HG02943 (cell line): ENCODE results near the gene AGFG2.
"Not testable (repeated sequence)": the region's sequence is repeated elsewhere in the genome, so short reads cannot be mapped to it uniquely, and the experiment has no call there.

ENCODE experiments used
- ATAC-seq: cut with Tn5 transposase; IDR thresholded peaks from one replicate; pipeline ENCODE4 v1.9.1; 2021; ENCODE audit warnings: mild to moderate bottlenecking, low read depth, moderate library complexity; ENCODE audit not compliant: unreplicated experiment

Gene AGFG2

DNA sequence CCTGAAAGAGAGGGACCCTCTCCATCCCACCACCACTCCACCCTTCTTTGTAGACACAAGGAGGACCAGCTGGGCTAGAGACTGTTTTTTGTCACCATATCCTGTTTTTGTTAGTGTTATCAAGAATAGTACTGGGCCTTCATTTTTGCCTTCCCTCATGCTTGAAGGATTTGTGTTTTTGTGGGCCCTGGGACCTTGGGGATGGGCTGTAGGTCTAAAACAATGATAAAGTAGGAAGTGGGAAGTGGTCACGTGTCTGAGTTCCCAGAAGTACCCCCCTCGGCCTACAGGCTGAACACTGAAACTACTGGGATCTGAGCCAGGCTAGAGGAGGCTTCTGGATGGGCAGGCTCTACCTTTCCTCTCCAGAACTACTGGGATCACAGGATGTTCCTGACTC lies 8.9 kb downstream of the AGFG2 start:
- no peak for ATAC-seq

- not testable (repeated sequence) for ATAC-seq
These were observed 9.4 kb downstream of the AGFG2 start for GRCh38 chr7:100548446-100548845.

- no peak for ATAC-seq
These were observed 13.5 kb downstream of the AGFG2 start for GRCh38 chr7:100552532-100552931.

GRCh38 chr7:100553032-100553431 lies 14.0 kb downstream of the AGFG2 start:
- ATAC-seq: no peak

DNA sequence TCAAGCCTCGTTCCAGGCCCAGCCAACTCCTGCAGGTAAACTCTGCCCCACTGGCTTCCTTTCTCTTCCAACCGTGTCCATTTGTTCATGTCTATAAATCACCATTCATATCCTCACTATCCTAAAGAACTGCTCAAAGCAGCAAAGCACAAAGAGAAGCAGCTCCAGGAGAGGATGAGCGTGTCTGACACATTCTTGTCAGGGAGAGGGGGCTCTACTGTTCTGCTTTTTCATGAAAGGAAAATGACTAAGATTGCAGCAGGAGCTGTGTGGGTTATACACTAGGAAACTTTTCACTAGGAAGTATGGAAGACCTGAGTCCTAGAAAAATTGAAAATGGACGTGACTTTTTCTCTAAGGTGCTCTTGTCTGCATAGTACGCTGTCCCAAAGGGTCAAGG lies 16.7 kb downstream of the AGFG2 start:
- no peak for ATAC-seq

DNA sequence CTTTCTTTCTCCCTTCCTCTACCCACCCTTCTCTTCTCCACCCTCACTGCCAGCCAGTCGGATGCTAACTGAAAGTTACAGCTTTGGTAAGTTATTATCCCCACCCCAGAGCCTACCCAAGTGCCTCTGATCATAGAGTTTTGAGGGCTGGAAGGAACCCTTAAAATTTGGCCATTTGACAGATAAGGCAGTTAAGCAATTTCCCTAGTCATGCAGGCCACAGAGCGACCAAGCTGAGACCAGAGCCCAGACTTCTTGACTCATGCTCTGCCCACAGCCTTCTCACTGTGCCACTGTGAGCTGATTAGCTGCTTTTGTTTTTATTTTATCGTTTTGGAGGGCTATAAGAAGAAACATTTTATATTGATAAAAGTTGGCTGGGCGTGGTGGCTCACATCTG lies 17.5 kb downstream of the AGFG2 start:
- no peak for ATAC-seq

GRCh38 chr7:100559127-100559526 lies 20.1 kb downstream of the AGFG2 start:
- no peak for ATAC-seq

GRCh38 chr7:100561491-100562194 lies 22.6 kb downstream of the AGFG2 start:
- ATAC-seq: no peak

- ATAC-seq: no peak
These were observed 23.4 kb downstream of the AGFG2 start for GRCh38 chr7:100562195-100563099.

- no peak for ATAC-seq
These were observed 24.1 kb downstream of the AGFG2 start for GRCh38 chr7:100563100-100563564.

GRCh38 chr7:100563809-100564400 lies 24.9 kb downstream of the AGFG2 start:
- no peak for ATAC-seq

DNA sequence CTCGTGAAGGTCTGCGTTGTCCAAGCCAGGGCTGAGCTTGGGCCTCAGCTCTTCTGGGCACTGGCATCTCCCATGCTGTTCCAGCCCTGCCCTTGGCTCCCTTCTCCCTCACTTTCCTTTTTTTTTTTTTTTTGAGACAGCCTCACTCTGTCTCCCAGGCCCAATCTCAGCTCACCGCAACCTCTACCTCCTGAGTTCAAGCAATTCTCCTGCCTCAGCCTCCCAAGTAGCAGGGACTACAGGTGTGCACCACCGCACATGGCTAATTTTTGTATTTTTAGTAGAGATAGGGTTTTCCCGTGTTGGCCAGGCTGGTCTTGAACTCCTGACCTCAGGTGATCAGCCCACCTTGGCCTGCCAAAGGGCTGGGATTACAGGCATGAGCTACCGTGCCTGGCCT lies 25.4 kb downstream of the AGFG2 start:
- not testable (repeated sequence) for ATAC-seq

DNA sequence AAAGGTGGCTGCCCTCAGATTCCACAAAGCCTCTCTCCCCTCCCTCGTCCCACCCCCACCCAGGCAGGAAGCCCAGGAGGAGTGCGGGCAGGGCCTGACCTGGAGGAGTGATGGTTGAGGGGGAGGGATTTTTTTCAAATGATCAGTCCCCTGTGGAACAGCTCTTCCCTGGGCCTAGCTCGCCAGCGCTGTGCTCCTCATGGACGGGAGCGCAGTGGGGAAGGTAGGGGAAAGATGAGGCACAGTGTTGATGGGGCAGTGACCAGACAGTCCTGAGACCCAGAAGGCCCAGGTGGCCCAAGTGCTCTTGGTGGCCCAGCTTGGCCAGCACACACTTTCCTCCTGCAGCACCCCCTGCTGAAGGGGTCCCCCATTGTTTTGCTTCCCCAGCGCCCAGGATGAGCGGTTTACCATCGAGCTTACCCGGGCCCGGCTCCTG lies 26.1 kb downstream of the AGFG2 start:
- ATAC-seq: no peak

DNA sequence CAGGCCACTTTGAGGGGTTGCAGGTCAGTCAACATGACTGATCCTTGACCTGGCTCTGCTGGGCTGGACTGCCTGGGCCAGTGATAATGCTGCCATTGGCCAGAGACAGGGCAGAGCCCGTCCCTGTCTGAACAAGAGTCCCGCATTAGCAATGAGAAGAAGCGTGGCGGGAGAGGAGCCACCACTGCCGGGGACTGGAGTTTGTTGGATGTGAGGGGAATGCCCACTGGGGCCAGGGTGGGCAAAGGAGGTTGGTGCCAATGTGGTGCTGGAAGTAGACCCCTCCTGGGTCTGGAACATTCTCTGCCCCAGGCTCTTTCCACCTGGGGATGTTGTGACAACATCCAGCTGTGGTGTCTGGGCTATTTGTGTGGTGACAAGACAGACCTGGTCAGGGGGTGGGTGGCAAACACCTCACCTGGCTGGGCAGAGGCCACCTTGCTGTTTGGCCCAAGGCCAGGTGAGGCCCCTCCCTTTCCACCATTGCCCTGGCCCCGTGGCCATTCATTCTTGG lies 27.1 kb downstream of the AGFG2 start:
- no peak for ATAC-seq

GRCh38 chr7:100567031-100567730 lies 28.2 kb downstream of the AGFG2 start:
- ATAC-seq: no peak

GRCh38 chr7:100567751-100568175 lies 28.8 kb downstream of the AGFG2 start:
- ATAC-seq: no peak

GRCh38 chr7:100568176-100568895 lies 29.3 kb downstream of the AGFG2 start:
- ATAC-seq: no peak

DNA sequence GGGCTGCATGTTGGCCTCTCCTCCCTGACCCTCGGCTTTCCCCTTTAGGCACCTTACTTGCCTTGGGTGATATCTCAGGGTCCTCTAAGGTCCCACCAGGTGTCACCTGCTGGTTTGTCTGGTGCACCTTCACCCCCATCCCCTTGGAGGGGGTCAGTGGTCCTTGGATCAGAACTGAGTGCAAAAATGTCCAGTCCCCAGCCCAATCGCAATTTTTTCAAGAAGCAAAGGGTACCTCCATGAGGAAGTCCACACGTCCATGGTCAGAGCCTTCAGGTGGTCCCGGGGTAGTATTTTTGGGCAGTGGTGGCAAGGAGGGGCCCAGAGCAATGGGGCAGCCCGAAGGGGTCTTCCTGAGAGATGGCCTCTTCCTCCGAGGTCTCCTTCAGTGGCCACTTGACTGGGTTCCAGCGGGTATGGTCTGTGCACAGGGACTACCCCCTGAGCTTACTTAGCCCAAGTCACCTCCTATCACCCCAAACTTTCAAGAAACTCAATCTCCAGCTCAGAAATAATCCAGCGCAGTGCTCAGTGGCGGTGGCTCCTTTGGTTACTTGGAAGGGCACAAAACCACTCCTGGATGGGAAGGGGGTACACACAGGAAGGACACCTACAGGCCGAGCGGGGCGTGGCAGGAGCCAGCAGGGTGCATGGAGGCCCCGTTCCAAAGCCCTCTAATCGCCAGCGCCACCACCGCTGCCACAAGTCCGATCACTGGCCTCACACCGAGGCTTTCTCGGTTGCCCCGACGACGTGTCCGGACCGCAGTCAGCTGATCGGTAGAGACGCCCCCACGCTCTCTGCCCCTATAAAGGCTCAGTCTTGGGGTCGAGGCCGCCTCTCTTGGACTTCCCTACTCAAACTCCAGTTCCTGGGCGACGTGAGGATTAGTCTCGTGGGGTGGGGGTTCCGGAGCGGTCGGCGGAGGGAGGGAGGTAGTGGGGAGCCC lies 30.2 kb downstream of the AGFG2 start:
- ATAC-seq: no peak
